GDM1 (cell line): ENCODE measurements around the gene MAP3K21.

Experiments used
- DNase-seq: peaks from one replicate; lab custom pipeline; 2025; lab: John Stamatoyannopoulos, UW

The MAP3K21 gene

DNA sequence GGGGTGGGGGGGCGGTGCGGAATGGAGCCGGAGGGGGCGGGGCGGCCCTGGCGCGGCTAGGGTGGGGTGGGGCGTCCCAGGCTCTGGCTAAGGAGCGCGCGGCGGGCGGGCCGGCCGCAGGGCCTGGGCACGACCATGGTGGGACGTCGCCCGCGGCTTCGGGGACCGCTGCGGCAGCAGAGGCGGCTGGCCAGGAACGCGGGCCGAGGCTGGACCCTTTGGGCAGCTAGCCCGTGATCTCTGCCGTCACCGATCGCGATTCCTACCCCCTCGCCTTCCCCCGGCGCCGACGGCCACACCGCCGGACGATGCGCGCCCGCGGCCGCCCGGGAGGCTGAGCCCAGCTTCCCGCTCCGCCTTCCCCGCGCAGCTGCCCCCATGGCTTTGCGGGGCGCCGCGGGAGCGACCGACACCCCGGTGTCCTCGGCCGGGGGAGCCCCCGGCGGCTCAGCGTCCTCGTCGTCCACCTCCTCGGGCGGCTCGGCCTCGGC is at the start of gene MAP3K21:
Gene MAP3K21, plus strand, starts transcription at position 74 of the 491 bp plus-strand sequence. Its CDS starts 305 bp downstream, at position 379.
- DNase-seq = no peak

DNA sequence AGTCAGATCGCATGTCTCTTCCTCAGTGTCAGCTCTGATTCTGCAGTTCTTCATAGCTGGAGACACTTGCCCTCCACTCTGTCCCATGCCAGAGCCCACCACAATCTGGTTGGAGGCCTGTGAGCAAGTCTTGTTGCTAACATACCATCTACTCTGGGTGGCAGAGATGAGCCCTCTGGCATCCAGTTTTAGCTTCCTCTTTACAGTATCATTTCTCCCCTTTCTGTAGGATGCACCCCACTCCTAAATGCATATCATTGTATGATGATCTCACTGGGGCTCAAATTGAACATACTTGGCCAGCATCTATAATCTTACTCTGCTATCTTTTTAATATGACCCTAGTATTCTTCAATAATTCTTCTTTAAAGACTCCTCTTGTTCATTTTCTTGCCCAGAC is 48.9 kb upstream of the MAP3K21 start:
- DNase-seq = no peak

GRCh38 chr1:233279971-233280370 is 47.6 kb upstream of the MAP3K21 start:
- no peak for DNase-seq

DNA sequence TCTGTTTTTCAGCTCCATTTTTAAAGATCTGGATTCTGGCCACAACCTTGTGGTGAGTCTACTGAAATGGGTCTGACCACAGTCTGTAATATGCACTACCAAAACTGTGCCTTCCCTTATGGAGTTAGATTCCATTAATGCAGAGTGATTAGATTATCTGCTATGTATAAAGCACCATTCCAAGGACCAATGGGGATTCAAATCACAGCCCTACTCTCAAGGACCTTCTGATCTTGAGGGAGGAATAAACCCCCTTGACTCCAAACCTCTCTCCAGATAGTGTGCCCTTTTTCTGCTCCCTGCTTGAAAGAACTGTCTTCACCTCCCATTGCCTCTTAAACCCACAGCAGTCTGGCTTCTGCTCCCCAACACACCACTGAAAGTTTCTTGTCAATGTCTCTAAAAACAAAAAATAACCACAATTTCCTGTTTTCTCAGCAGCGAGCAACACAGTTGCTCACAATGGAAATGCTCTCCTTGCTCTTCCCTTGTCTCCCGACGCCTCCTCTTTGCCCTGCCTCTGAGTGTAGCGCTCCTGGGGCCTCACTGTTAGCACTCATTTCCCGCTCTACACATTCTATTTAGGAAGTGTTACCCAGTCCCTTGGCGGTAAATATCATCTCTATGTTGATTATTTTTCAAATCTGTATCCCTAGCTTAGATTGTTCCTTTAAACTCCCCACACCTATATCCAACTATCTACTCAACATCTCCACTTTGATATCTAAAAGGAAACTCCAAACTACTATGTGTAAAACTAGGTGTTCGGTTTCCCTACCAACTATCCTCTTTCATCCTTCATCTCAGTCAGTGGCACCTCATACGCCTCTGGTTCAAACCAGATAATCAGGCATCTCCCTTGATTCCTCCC is 45.6 kb upstream of the MAP3K21 start:
- DNase-seq = no peak

- DNase-seq = no peak
These were observed 45.0 kb upstream of the MAP3K21 start for GRCh38 chr1:233282582-233282886.

- DNase-seq = no peak
These were observed 37.8 kb upstream of the MAP3K21 start for GRCh38 chr1:233289676-233290075.

DNA sequence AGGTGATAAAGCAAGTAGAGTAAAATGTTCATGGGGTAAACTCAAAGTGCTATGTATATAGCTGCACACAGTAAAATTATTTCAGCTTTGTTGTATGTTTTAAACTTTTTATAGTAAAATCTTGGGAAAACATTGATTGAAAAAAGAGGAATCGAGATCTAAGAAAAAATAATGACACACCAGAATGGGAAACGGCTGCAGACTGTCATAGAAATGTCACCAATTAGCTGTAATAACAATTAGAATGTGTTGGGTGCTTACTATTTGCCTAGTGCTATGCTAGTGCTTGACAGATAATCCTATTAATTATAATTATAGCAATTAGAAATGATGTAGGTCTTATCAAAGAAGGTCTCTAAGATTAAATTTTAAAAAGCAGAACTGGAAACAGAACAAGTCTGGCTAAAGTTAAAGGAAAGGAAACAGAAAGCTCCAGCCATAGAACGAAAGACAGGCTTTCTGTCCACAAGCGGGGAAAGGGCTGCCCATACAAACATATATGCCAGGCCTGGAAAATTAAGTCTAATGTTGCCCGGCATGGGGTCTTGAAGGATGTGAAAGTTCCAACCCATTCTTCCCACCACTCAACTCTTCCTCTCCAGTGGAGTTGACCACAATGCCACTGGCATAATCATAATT is 37.0 kb upstream of the MAP3K21 start:
- no peak for DNase-seq

GRCh38 chr1:233293556-233294446 is 33.7 kb upstream of the MAP3K21 start:
- DNase-seq = no peak

- DNase-seq = no peak
These were observed 32.6 kb upstream of the MAP3K21 start for GRCh38 chr1:233294913-233295236.

DNA sequence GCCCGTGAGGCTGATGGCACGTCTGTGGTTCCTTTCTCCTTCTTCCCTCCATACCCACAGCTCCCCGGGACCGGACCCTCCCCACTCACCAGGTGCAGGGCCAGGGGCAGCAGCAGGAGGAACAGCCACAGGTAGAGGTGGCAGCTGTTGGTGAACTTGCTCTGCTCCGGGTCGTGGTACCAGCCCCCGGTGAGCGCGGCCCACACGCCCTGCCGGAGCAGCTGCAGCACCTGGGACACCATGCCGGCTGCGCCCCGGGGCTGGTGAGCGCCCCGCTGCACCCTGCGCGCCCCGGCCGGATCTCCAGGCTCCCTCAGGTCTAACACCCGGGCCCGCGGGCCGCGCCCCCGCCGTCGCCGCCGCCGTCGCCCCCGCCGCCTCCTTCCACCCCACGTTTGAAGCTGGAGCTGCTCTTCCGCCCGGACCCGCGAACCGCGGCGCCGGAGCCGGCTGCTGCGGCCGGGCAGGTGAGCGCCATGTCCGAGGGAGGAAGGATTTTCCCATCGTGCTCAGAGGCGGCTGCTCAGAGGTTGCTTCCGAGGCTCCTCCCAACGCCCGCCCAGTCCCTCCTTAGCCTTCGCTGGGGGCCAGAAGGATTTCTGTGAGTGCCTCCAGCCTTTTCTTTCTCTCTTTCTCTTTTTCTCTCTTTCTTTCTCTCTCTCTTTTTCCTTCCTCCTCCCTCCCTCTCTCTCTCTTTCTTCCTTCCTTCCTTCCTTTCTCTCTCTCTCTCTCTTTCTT is 32.1 kb upstream of the MAP3K21 start, which contains the start of gene PCNX2:
Gene PCNX2, minus strand, starts transcription at position 489 of the 738 bp plus-strand sequence. Its CDS starts 247 bp downstream, at position 242.
- DNase-seq = no peak

GRCh38 chr1:233295975-233296322 is 31.6 kb upstream of the MAP3K21 start:
- DNase-seq = no peak

- DNase-seq = no peak
These were observed 28.1 kb upstream of the MAP3K21 start for GRCh38 chr1:233299450-233299849.

DNA sequence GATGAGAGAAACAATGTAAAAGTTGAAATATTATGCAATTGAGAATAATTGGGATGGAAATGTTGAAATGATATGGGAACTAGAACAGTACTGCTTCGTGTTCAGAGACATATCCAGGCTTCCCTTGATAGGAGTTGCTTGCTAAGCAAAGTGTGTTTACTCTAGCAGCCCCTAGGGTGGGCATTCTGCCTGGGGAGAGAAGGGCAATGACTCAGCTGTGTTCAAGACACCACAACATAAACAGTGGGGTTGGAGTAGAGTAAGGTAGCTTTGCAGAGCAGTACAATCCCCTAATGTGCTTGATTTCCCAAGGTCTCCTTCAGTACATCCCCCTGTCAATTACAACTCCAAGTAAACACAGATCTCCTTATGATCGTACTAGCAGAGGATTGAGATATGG is 27.2 kb upstream of the MAP3K21 start:
- no peak for DNase-seq

DNA sequence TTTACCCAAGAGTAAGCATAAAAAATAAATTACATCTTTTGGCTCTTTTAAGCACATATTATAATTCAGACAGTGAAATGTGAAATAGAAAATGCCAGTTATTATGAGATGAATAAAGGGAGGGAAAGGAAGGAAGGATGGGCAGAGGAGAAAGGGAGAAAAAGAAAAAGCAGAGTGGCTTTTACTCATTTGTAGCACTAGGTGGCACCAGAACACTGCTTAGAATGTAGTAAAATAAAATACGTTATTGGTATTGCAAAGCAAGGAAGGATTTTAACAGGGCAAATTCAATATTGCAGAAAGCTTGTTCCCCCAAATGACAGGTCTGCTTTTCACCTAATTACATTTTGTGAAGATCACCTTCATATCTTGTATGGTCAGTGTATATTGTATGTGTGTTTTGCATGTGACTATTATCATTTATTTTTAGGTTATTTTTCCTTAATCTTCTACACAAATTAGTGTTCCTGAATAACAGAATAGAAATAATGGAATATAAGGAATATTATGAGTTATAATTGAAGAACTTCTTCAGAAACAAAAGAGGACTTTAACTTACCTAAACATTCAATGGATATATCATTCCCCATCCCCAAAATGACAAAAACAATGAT is 22.9 kb upstream of the MAP3K21 start:
- DNase-seq = no peak

- no peak for DNase-seq
These were observed 13.9 kb upstream of the MAP3K21 start for GRCh38 chr1:233313434-233314155.

DNA sequence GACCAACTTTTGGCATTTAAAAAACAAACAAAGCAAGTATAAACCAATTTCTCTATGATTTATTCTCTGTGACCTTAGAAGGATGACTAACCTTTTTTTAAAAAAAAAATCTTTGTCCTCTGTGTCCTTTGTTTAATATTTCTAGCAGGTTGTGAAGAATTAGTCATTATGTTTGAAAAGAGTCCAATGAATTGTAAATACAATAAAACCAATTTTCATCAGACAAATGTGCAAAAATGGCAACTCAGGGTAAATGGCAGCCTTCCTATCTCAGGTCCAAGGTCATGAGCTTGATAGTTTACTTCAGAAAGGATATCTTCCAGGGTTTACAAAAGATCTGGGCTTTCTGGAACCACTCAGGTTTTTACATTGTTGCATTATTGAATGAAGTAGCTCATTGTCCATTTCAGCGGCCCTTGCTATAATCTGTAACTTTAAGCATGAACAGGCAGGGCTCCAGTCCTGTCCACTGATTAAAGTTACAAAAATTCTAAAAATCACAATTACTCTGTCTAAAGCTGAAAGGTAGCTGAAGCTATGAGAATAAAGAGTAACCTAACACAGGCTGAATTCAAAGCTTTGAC is 11.7 kb upstream of the MAP3K21 start:
- no peak for DNase-seq

DNA sequence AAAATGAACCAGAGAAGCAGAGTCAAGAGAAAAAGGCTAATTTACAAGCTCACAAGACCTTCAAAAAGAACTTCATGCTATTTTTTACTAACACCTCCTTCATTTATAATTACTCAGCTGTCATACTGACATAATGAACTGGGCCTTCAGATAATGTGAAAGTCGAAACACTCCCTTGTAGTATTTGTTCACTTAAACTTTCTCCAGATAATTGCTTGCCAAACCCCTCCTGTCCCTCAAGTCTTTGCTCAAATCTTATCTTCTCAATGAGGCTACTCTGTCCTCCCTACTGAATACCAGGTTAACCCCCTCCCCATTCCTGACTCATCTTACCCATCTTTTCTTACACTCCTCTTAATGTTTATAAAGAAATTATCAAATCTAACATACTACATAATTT is 11.1 kb upstream of the MAP3K21 start:
- DNase-seq = no peak

GRCh38 chr1:233319272-233319671 is 8.3 kb upstream of the MAP3K21 start:
- DNase-seq = no peak

GRCh38 chr1:233320023-233320422 is 7.5 kb upstream of the MAP3K21 start:
- no peak for DNase-seq

- no peak for DNase-seq
These were observed 3.8 kb upstream of the MAP3K21 start for GRCh38 chr1:233323718-233324117.
